Thyroid gland (tissue), 4 donors: Measurements from ENCODE around the gene CPLX1.

ENCODE experiments used
- CTCF ChIP-seq, 6 experiments: fragments of 200-600 bp in 3 of 6; fragments of 450-650 bp in 3 of 6; sonication (generic) in 3 of 6; IDR thresholded peaks; one replicate each; pipeline ENCODE4 v1.5.1; 2016 to 2019; ENCODE audit warnings: antibody characterized with exemption in 6 of 6, mild to moderate bottlenecking in 2 of 6, inconsistent platforms in 1 of 6, moderate library complexity in 1 of 6
- POLR2A ChIP-seq, 2 donors: fragments of 450-650 bp; IDR thresholded peaks; one replicate each; pipeline ENCODE4 v1.6.1; 2017; ENCODE audit warnings: antibody characterized with exemption in 2 of 2, mild to moderate bottlenecking in 2 of 2, moderate library complexity in 1 of 2

GRCh38 chr4:851701-852430, 25.9 kb upstream of the CPLX1 start:
- no peak for TF ChIP-seq CTCF (IDR thresholded peaks at IDR 0.05)
- TF ChIP-seq POLR2A (IDR thresholded peaks at IDR 0.05), result no peak
